Activated CD4-positive, alpha-beta T cell treated with anti-CD3 and anti-CD28 coated beads, Interleukin-2, Interleukin-4, amounts not matched to agents 100 ng/mL and 50 ng/mL, durations not matched to agents 16 hours and 8 hours (primary cell): Measurements from ENCODE around the gene KLHL40.

Source experiments
- DNase-seq: peaks from one replicate; pipeline ENCODE4 v3.0.0-alpha.2; 2020; ENCODE audit warnings: low spot score

Gene KLHL40

DNA sequence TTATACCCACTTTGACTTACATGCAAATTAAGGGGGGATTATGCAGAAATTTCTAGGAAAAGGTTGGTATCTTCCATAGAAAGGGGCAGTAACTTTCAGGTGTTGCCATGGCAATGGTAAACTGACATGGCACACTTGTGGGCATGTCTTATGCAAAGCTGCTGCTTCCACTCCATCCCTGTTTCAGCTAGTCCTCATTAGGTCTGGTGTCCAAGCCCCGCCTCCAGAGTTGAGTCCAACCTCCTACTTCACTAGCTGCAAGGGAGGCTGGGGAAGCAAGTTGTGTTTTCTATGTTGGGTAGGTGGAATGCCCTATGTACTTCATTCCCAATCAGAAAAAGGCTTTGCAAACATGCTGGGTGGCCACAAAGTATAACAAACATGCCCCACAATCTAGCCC is 14.7 kb upstream of the KLHL40 start:
- DNase-seq = no peak

DNA sequence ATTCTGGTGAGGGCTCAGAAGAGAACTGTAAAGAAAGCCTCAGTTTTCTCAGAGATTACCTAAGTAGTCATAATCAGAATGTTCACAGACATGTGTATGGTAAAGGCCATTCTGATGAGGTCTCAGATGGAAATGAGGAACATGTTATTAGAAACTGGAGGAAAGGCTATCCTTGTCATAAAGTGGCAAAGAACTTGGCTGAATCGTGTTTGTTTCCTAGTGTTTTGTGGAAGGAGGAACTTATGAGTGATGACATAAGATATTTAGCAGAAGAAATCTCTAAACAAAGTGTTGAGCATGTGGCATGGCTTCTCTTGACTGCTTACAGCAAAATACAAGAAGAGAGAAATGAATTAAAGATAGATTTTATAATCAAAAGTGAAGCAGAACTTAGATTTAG is 12.8 kb upstream of the KLHL40 start:
- no peak for DNase-seq

DNA sequence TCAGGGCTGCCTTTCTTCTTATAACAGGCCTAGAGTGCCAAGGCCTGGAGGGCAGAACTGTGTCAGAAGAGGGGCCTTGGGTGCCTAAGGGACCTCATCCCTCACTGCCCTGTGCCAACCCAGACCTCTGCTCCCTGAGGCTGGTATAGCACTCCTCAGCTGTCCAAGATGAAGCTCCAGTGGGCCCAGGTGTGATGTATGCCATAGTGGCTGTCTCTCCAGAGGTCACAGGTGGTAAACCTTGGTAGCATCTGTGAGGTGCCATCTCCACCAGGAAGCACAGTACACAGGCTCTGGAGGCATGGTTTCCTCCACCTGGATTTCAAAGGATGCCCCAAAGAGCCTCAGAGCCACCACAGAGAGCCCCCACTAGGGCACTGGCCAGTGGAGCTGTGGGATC is 12.3 kb upstream of the KLHL40 start:
- no peak for DNase-seq

DNA sequence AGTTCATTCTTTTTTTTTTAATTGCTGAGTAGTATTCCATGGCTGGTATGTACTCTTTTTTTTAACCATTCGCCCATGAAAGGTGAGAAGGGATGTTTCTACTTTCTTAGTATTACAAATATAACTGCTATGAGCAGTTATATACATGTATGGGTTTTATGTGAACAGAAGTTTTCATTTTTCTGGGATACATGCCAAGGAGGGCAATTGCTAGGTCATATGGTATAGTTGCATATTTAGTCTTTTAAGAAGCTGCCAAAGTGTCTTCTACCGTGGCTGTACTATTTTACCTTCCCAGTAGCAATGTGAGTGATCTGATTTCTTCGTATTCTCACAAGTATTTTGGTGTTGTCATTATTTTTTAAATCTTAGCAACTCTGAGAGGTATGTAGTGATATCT is 11.2 kb upstream of the KLHL40 start:
- DNase-seq = no peak

DNA sequence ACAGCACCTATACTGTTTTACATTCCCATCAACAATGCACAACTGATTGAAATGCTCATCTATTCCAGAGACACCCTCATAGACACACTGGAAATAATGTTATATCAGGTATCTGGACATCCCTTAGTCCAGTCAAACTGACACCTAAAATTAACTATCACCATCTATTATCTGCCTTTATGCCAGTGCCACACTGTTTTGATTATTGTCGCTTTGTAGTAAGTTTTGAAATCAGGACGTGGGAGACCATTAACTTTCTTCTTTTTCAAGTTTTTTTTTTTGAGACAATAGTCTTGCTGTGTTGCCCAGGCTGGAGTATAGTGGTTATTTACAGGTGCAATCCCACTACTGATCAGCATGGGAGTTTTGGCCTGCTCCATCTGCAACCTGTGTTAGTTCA is 9.4 kb upstream of the KLHL40 start:
- no peak for DNase-seq

DNA sequence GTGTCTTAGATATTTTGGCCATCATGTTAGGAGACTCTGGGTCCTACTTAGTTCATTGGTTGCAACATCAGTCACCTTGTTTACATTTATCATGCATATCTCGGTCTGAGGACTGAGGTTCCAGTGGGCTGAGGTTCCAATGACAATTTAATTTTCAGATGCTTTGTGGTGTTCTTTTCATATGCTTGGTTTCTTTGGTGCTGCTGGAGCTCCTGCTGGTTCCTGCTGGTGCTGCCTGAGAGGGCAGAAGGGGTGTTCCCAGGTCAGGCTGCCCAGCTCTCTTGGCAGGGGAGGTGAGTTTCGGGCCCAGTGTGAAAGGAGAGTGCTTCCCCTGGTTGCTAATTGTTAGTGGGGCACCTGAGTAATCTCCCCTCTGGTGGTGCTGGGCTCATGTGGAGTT is 6.9 kb upstream of the KLHL40 start:
- DNase-seq = no peak

DNA sequence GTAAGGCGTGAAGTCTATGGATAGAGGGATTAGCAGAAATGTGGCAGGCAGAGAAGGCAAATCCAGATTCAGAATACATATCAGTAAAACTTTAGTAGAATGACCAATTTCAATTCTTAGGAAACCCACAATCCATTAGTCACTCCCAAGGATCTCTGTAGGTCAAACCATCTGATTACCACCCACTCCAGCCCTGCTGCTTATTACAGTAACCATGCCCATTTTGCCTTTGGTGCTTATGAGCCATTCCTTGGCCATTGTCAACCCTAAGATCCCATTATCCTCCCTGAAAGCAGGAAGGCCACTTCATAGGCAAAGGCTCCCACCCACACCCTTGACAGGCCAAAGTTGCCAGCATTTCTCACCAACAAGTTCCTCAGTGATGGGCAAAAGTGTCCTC is 5.1 kb upstream of the KLHL40 start:
- DNase-seq = no peak

DNA sequence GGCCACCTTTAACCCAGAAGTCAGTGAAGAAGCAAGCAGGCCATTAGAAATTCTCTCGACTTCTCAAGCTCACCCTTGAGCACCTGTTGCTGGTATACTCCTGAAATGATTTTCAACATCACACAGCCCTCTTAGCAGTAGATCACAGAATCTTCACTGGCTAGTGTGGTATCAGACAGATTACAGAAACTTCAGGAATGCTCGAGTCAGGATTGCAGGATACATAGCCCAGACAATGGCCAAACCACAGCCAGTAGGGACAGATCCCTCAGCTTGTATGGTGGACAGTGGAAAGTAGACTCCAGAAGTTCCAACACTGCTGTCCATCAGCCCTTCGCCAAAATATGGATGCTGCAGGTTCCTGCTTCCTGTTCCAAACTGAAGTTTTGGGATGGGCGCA is 4.5 kb upstream of the KLHL40 start:
- DNase-seq = no peak

DNA sequence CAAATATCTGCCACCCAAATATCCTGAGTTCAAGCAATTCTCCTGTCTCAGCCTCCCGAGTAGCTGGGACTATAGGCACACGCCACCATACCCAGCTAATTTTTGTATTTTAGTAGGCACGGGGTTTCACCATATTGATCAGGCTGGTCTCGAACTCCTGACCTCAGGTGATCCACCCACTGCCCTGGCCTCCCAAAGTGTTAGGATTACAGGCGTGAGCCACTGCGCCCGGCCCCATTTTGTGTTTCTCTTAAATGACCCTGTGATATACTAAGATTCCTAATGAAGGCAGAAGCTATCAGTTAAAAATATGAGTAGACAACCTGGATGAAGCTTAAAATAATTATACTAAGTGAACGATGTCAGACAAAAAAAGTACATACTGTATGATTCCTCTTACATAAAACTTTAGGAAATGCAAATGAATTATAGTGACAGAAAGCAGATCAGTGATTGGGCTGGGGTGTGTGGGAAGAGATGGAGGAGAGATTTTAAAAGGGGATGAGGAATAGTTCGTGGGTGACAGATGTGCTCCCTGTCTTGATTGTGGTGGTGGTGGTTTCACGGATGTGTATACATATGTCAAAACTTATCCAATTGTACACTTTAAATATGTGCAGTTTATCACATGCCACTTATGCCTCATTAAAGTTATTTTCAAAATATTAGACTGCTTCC is 3.8 kb upstream of the KLHL40 start:
- no peak for DNase-seq

DNA sequence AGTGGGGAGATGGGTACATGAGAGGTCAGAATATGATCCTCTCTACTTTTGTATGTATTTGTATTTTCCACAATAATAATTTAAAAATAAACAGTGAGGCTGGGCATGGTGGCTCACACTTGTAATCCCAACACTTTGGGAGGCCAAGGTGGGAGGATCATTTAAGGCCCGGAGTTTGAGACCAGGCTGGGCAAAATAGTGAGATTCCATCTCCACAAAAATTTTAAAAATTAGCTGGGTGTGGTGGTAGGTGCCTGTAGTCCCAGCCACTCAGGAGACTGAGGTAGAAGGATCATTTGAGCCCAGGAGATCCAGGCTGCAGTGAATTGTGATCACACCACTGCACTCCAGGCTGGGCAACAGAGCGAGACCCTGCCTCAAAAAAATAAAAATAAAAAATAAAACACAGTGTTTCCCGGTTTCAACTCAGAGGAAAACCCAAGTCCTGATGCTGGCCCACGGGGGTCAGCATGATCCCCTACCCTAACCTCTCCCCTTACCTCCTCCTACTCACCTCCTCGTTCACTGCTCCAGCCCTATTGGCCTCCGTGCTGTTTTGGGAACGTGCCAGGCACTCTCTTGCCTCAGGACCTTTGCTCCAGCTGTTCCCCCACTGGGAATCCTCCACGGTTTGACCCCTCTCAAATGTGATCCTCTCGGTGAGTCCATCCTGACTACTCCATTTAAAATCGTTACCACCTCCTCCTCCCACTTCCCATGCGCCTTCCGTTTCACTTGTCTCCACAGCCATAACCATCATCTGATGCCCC is 2.9 kb upstream of the KLHL40 start:
- no peak for DNase-seq

DNA sequence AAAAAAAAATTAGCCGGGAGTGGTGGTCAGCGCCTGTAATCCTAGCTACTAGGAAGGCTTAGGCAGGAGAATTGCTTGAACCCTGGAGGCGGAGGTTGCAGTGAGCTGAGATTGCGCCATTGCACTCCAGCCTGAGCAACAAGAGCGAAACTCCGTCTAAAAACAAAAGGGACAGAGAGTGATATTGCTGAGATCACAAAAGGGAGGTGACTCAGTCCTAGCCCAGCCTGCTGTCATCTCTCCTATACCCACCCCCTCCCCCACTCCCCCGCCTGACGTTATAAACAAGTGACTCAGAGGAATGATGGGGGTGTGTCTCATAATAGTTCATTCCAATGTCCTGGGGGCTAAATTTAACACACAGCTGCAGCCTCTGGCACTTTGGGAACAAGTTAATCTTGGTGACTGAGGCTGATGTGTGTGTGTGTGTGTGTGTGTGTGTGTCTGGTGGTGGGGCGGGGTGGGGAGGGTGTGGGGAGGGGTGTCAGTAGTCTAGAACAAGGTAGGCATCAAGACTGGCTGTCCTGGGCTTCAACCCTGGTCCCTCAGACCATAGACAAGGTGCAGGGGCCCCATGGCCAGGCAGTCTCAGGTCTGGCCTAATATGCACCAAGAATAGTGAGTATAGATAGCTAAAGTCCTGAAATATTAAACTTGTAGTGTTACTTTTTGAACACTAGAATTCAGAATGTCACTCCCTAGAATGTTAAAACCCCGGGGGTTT is 1.3 kb upstream of the KLHL40 start:
- DNase-seq = peak; percentile 60

DNA sequence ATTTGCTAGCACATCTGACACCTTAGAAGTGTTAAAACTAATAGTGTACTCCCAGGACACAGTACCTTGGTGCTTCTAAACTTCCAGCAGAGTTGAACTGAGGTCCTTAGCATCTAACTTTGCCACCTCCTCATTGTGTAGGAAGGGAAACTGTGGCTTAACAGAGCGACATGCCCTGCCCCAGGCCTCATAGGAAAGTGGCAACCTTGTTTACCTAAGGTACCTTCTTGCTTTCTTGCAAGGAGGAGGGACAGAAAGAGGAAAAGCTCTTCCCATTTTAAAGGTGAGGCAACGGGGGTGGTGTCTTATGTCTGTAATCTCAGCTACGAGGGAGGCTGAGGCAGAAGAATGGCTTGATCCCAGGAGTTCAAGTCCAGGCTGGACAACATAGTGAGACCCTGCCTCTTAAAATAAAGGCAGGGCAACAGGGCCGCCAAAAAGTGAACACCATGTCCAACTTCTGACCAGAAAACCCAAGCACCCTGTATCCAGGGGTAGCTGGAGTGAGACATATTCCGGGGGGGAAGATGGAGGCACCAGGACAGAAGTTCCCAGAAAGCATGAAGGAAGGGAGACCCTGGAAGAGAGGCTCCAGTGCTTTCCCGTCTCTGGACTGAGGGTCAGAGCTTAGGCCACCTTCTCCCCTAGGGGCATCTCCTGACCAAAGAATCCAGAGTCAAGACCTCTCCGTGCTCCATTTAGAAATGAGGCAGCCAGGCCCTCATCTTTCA is 540 bp upstream of the KLHL40 start:
- no peak for DNase-seq

DNA sequence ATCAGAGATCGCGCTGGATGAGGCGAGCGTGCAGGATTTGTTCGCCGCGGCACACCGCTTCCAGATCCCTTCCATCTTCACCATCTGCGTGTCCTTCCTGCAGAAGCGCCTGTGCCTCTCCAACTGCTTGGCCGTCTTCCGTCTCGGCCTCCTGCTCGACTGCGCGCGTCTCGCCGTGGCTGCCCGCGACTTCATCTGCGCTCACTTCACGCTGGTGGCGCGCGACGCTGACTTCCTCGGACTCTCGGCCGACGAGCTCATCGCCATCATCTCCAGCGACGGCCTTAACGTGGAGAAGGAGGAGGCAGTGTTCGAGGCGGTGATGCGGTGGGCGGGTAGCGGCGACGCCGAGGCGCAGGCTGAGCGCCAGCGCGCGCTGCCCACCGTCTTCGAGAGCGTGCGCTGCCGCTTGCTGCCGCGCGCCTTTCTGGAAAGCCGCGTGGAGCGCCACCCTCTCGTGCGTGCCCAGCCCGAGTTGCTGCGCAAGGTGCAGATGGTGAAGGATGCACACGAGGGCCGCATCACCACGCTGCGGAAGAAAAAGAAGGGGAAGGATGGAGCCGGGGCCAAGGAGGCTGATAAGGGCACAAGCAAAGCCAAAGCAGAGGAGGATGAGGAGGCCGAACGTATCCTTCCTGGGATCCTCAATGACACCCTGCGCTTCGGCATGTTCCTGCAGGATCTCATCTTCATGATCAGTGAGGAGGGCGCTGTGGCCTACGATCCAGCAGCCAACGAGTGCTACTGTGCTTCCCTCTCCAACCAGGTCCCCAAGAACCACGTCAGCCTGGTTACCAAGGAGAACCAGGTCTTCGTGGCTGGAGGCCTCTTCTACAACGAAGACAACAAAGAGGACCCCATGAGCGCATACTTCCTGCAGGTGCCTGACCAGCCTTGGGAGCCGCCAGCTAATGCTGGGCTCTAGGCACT is 819 bp downstream of the KLHL40 start:
- no peak for DNase-seq

DNA sequence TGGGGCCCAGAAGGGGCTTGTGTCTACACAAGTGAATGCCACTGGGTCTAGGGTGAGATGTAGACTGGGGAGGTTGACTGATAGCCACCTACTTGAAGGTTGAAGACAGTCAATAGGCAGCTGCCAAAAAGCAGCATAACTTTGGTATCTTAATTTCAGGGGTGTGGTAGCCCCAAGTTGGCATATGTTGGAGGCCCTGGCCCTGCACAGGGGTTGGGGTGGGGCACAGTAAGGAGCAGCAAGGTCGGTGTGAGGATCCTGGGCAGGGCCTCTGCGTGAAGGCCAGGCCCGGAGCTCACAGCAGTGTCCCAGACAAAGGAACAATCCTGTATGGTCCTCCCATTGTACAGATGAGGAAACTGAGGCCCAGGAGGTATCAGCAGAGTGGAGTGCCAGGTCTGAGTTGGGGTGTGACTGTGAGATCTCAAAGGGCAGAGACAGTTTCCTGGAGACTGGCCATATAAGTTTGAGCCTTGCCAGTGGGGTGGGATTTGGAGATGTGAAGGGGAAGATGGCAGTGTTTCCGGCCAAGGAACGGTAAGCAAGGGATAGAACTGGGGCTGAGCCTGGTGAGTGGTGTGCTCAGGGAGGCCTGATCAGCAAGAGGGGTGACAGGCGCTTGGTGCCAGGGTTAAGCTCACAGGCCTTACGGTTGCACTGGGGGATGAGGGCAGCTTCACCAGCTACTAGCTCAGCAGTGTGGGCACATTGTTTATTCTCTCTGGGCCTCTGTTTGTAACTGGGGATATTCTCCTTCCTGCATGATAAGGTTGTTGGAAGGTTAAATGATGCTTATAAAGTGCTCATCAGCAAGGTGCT is 1.7 kb downstream of the KLHL40 start:
- no peak for DNase-seq

DNA sequence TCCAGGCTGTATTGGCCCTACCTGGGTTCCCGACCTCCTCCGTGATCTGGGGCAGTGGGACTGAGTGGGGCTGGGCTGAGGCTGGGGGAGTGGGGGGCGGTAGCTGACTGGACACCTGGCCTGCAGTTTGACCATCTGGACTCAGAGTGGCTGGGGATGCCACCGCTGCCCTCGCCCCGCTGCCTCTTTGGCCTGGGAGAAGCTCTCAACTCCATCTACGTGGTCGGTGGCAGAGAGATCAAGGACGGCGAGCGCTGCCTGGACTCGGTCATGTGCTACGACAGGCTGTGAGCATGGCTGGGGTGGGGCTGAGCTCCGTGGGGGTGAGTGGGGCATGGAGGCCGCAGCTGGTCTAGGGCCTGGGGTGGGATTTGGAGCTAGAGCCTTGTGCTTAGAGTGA is 2.7 kb downstream of the KLHL40 start:
- no peak for DNase-seq

DNA sequence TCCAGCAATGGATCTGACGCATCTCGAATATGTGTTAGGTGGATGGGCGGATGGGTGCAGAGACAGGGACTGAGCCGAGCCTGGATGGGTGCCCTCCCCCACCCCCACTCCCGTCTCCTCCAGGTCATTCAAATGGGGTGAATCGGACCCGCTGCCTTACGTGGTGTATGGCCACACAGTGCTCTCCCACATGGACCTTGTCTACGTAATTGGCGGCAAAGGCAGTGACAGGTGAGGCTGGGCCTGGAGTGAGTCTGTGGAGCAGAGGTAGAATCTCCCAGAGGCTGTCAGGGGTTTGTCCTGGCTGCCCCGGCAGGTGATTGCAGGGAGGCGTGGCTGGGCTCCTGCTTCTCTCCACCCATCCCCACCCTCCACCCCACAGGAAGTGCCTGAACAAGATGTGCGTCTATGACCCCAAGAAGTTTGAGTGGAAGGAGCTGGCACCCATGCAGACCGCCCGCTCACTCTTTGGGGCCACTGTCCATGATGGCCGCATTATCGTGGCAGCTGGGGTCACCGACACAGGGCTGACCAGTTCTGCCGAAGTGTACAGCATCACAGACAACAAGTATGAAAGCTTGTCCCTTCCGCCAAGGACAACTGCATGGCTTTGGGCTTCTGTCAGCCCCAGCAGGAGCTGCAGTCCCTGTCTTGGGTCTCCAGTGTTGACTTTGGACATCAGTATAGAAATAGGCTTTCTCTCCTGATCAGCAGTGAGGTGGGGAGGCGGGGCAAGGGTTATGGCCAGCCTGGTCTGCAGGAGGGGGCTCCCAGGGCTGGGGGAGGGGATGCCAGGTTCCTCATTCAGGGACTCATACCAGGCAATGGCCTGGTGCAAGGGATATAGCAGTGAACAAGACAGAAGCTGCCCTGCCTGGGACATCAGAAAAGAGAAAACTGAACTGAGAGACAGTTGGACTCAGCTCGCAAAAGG is 3.4 kb downstream of the KLHL40 start:
- no peak for DNase-seq

DNA sequence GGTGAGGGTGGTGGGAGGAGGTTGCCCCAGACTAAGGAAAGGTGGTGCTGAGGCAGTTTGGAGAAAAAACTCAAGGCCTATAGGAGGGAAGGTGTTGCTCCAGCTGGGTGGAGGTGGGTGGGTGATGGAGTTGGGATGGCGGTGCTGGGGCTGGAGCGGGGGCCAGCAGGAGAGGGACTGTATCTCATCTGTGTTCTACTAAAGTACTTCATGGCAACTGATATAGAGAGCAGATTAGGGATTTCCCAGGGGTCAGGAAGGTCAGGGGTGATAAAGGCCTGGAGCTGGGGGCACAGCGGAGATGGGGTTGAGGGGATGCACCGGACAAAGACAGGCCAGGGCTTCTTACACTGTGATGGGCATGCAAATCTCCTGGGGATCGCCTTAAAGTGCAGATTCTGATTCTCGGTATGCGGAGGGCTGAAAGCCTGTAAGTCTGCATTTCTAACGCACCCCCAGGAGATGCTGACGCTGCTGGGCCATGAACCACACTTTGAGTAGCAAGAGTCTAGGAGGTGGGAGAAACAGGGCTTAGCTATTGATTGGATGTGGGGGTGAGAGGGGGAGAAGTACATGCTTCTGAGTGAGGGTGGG is 4.2 kb downstream of the KLHL40 start:
- no peak for DNase-seq

DNA sequence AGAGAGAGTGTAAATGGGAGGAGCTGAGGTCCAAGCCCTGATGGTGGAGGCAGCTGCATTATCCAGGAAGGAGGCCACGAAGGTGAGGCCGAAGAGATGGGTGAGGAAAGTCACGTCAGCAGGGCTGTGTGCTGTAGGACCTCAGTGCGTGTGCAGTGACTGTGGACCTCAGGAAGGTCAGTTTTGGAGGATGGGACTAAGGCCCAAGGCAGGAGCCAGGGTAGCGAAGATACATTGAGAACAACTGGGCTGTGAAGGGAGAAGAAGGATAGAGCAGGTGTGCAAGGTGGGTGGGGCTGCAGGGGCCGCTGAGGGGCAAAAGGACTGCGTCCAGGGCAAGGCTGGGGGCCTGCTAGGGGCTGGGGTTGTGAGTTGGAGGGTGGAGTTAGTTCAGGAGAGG is 4.9 kb downstream of the KLHL40 start:
- no peak for DNase-seq
